Stomach smooth muscle (tissue), 2 donors: ENCODE measurements around the gene SLC12A8.

Experiments used
- H3K27ac ChIP-seq: one replicate; pipeline ENCODE4 v1.7.0; 2013; ENCODE audit warnings: mild to moderate bottlenecking, low read length, inconsistent platforms
- H3K27me3 ChIP-seq, 2 donors: one replicate each; pipeline ENCODE4 v1.7.0; 2013; ENCODE audit warnings: low read length in 2 of 2; ENCODE audit not compliant: insufficient read depth in 2 of 2, control insufficient read depth in 1 of 2
- H3K36me3 ChIP-seq, 2 donors: one replicate each; pipeline ENCODE4 v1.7.0; 2013; ENCODE audit warnings: low read length in 2 of 2; ENCODE audit not compliant: control insufficient read depth in 2 of 2, insufficient read depth in 2 of 2
- H3K4me1 ChIP-seq: one replicate; pipeline ENCODE4 v1.7.0; 2013; ENCODE audit warnings: low read length; ENCODE audit not compliant: control insufficient read depth, insufficient read depth
- H3K4me3 ChIP-seq, 2 donors: one replicate each; pipeline ENCODE4 v1.7.0; 2013; ENCODE audit warnings: low read length in 2 of 2
- H3K9ac ChIP-seq, 2 donors: one replicate each; pipeline ENCODE4 v1.7.0; 2013; ENCODE audit warnings: low read length in 2 of 2, mild to moderate bottlenecking in 1 of 2
- H3K9me3 ChIP-seq, 2 donors: one replicate each; pipeline ENCODE4 v1.7.0; 2013; ENCODE audit warnings: low read length in 2 of 2; ENCODE audit not compliant: control insufficient read depth in 2 of 2
- donor health status: healthy.
- donor health status: Pancreatic carcinoma.

Gene SLC12A8

DNA sequence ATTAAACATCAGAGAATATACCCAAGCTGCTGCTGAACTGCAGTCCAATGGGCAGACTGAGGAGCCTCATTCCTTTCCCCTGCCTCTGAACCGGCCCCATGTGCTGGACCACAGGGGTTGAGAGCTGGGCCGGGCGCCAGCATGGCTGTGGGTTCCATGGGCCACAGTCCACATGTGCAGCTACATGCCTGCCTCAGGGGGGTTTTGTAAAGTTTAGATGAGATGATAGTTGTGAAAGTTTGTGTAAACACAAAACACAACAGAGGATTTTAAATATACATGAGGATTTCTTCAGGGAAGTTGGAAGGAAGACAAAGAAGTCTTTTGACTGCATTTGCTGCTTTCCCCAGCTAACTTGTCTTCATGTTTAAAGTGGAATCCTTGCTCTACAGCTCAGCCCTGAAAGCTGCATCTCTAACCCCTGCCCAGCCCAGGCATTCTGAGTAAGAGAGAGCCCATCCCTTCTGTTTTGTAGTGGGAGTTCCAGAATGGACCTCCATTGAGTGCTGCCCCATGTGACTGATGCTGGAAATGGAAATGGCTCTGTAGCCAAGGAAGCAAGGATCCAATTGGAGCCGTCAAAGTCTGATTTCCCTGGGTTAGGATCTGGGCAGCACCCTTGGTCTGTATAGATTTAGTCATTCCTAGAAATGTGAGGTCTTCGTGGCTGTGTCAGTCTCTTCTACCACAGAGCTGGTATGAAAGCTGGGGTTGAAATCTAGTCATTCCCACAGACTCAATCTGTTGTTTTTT, 17.5 kb downstream of the SLC12A8 start:
- H3K9ac ChIP-seq = no peak overlapping the region

DNA sequence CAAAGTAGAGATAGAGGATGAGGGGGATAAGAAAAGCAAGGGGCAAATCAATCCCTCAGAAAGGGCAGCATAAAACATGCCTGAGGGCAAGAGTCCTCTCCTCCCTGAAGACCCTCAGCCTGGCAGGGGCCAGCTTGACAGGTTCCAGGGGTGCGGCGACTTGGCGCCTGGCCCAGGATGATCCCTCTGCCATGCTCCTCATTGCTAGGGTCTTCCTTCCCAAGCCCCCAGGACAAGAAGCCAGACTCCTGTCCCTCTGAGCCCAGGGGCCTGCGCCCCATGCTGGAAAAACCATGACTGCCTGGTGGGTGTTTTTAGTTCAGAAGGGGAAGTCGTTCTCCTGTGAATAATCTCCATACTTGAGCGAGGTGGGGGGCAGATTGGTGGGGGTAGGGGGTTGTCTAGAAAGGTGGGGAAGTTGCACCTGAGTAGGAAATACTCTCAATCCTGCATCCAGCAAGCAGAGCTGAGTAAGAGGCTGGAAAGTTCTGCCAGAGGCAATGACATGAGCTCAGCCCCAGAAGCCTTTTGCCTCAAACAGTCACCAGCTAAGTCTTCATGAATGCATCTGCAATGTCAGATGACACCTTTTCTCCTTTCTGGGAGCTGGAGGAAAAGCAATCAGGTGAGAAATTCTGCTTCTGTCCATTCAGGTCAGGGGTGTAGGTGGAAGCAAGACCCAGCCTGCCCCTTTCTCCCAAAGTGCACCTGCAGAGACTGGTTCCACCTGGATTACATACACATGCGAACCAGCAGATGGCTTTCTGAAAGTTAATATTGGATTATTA, 18.3 kb downstream of the SLC12A8 start:
- Histone ChIP-seq H3K27me3 (no peaks in the 10 kb centered on the region), H3K4me1 (no peaks in the 10 kb centered on the region), H3K4me3 (no peak overlapping the region), H3K9ac (no peak overlapping the region), H3K27ac (no peak overlapping the region), H3K9me3 (no peaks in the 10 kb centered on the region), H3K36me3 (no peaks in the 10 kb centered on the region)

More for the DNA sequence above, 17.5 kb downstream of the SLC12A8 start:
- no peaks in the 10 kb centered on the region for H3K4me1 ChIP-seq
- H3K36me3 ChIP-seq = no peaks in the 10 kb centered on the region
- no peaks in the 10 kb centered on the region for H3K9me3 ChIP-seq
- no peak overlapping the region for H3K4me3 ChIP-seq
- no peak overlapping the region for H3K27ac ChIP-seq
- no peaks in the 10 kb centered on the region for H3K27me3 ChIP-seq

DNA sequence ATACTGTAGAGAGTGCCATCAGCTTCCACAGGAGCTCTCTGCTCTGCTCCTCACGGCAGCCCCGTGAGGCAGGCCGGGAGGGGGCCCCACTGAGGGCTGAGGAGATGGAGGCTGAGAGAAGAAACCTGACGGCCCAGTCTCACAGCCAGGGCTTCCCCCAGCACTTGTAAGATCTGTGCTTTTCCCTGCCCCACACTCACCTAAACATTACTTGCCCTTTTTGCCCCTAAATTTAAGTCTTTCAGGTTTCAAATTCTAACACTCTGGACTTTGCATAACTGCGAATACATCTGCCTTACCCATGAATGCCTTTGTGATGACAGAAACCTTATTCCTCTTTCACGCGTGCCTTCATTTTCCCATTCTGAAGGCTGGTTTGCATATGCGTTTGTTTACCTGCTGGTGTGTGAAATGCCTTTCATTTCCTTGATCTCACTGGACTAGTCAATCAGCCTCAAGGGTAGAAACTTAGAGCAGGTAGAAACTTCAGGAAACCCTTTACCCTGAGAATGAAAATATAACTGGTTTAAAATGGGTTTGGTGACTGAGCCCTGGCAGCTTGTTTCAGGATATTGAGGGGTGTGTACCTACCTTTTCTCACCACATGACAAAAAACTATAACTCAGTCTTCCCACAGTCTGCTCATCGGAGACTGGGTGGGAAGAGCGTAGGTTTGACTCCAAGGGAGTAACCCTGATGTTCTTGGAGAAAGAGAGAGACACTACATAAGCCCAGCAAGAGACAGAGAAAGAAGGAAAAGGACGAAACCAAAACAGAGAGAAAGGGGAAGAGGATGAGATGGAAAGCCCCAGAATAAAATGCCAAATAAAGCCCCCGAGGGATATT, 20.1 kb downstream of the SLC12A8 start:
- no peak overlapping the region for H3K9ac ChIP-seq
- H3K27me3 ChIP-seq = no peaks in the 10 kb centered on the region
- H3K4me1 ChIP-seq = no peaks in the 10 kb centered on the region
- no peak overlapping the region for H3K27ac ChIP-seq
- no peaks in the 10 kb centered on the region for H3K9me3 ChIP-seq
- H3K4me3 ChIP-seq = no peak overlapping the region
- H3K36me3 ChIP-seq = no peaks in the 10 kb centered on the region

DNA sequence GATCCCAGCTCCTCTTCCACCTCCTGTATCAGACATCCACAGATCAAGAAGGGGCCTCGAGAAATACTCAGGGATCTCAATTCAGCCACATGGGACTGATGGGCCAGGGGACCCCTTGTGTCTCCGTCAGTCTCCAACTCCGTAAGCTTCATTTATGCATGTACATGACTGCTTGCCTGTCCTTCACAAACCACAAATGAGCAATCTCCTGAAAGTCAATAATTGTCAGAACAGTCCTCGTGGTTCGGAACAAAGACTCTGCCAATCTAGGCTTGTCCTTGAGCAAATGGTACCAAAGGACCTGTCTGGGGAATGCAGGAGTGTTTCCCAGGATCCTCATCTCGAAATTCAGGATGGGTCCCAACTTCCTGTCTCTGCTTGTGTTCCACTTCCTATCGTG, 20.8 kb downstream of the SLC12A8 start:
- H3K4me3 ChIP-seq = no peak overlapping the region
- H3K4me1 ChIP-seq = no peaks in the 10 kb centered on the region
- H3K27me3 ChIP-seq = no peaks in the 10 kb centered on the region
- H3K9ac ChIP-seq = no peak overlapping the region
- no peak overlapping the region for H3K27ac ChIP-seq
- no peaks in the 10 kb centered on the region for H3K36me3 ChIP-seq
- H3K9me3 ChIP-seq = no peaks in the 10 kb centered on the region

DNA sequence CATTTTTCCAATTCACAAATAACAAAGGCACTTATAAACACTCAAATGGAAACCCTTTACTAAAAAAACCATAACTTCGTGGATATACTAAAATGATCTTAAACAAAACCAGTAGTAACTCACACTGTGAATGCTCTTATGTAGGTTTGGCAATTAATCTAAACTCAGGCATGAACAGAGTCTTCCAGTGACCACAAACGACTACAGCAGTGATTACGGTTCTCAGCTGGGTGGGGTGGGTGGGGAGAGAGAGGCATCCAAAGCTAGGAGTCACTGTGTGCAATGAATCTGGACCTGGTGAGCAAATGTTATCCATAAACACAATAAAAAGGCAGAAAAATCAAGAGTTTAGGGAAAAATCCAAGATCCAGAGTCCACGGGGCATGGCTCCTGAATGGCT, 21.3 kb downstream of the SLC12A8 start:
- Histone ChIP-seq H3K9ac (no peak overlapping the region), H3K4me3 (no peak overlapping the region), H3K27me3 (no peaks in the 10 kb centered on the region), H3K36me3 (no peaks in the 10 kb centered on the region), H3K27ac (no peak overlapping the region), H3K4me1 (peaks cover under 1% of the 10 kb centered on the region), H3K9me3 (no peaks in the 10 kb centered on the region)

DNA sequence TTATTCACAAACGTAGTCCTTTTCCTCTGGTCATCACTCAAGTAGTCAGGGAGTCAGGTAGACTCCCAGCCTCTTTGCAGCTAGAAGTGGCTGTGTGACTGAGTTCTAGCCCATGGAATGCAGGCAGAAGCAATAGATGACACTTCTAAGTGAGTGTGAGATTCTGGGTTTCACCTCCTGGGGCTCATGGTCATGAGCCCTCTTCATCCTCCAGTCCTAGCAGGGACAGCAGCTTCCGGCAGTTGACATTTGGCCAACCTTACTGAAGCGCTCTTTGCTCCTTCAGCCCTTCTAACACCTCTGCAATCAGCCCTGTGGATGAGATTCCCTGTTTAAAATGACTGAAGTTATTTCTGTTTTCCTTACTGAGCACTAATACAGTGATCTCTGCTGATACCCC, 21.8 kb downstream of the SLC12A8 start:
- Histone ChIP-seq H3K4me1 (peaks cover 5% of the 10 kb centered on the region), H3K4me3 (no peak overlapping the region), H3K9me3 (no peaks in the 10 kb centered on the region), H3K27me3 (no peaks in the 10 kb centered on the region), H3K9ac (no peak overlapping the region), H3K36me3 (no peaks in the 10 kb centered on the region), H3K27ac (no peak overlapping the region)

DNA sequence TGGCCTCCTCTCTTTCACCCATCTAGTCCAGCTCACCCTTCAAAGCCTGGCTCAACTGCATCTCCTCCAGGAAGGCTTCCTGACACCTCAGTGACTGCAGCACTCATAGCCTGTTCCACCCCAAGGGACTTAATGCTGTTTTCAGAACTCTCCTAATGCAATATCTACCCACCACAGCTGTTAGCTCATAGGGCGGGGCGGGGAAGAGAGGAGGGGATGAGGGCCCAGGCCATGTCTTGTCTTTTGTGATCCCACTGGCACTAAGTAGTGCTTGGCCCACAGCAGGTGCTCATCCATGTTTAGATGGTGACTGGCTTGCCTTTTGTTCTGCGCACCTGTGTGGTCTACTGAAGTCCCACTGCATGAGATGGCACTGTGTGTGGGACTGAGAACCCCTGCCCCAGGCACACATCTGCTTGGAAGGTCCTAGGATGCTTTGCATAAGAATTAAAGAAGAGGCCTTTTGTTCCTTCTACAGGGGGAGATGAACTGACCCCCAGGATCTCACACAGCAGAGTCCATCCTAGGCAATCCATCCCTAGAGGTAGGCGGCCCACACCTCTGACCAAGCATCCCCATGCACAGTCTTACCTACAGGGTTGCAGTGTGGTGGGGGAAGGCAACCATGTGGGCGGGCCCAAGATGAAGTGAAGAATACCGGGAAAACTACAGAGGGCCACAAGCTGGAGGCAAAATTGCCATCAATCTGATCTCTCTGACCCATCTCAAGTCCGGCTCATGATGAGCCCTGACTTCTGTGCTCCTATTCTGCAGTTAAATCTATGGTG, 23.0 kb downstream of the SLC12A8 start:
- Histone ChIP-seq H3K36me3 (no peaks in the 10 kb centered on the region), H3K4me3 (no peak overlapping the region), H3K27ac (no peak overlapping the region), H3K4me1 (peaks cover 8% of the 10 kb centered on the region), H3K27me3 (no peaks in the 10 kb centered on the region), H3K9ac (no peak overlapping the region), H3K9me3 (no peaks in the 10 kb centered on the region)

DNA sequence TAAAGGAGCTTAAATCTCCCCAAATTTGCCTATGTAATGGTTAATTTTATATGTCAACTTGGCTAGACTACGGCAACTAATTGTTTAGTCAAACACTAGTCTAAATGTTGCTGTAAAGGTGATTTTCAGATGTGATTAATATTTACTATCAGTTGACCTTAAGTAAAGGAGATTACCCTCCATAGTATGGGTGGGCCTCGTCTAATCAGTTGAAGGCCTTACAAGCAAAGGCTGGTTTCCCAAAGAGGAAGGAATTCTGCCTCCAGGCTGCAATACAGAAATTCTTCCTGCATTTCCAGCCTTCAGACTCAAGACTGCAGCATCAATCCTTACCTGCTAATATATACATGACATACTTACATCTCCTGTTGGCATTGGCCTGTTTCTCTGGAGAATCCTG, 23.6 kb downstream of the SLC12A8 start:
- Histone ChIP-seq H3K4me3 (no peak overlapping the region), H3K27me3 (no peaks in the 10 kb centered on the region), H3K9me3 (no peaks in the 10 kb centered on the region), H3K27ac (no peak overlapping the region), H3K9ac (no peak overlapping the region), H3K4me1 (peaks cover 8% of the 10 kb centered on the region), H3K36me3 (no peaks in the 10 kb centered on the region)

DNA sequence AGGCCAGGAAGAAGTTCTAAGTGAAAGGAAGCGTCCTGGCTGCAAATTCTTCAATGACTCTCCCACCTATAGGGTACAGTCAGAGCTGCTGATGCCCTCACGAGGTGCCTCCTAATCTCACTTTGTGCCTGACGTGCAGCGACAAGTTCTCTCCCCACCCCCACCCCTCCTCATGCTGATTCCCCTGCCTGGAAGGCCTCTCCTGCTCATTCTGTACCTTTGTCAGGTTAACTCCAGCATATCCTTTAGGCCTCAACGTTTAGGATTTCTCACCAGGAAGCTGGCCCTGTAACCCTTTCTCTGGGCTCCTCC, 25.0 kb downstream of the SLC12A8 start:
- H3K36me3 ChIP-seq = no peaks in the 10 kb centered on the region
- no peak overlapping the region for H3K27ac ChIP-seq

More for the DNA sequence above, 25.0 kb downstream of the SLC12A8 start:
- Histone ChIP-seq H3K27me3 (no peaks in the 10 kb centered on the region), H3K9me3 (no peaks in the 10 kb centered on the region), H3K9ac (no peak overlapping the region), H3K4me3 (no peak overlapping the region), H3K4me1 (peaks cover 8% of the 10 kb centered on the region)
